A204.1 (cell line): ENCODE results near the gene CD34.
"Not testable (repeated sequence)": the region's sequence is repeated elsewhere in the genome, so short reads cannot be mapped to it uniquely, and the experiment has no call there.

Experiments
- FAIRE-seq: peaks from 2 replicates; lab custom pipeline; 2012; peaks lifted over from hg19 to GRCh38; lab: Jason Lieb, UNC

CD34 gene

DNA sequence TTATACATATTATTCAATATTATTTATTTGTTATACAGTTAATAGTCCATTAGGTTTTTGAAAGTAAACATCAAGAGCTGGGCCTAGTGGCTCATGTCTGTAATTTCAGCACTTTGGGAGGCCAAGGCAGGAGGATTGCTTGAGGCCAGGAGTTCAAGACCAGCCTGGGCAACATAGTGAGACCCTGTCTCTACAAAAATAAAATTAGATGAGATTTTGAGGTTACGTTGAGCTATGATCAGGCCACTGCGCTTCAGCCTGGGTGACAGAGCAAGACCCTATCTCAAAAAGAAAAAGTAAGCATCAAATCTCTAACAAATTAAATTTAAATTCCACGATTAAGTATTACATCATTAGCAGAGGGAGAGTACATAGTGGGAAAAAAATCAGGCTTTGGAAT is 15.0 kb upstream of the CD34 start:
- not testable (repeated sequence) for FAIRE-seq

DNA sequence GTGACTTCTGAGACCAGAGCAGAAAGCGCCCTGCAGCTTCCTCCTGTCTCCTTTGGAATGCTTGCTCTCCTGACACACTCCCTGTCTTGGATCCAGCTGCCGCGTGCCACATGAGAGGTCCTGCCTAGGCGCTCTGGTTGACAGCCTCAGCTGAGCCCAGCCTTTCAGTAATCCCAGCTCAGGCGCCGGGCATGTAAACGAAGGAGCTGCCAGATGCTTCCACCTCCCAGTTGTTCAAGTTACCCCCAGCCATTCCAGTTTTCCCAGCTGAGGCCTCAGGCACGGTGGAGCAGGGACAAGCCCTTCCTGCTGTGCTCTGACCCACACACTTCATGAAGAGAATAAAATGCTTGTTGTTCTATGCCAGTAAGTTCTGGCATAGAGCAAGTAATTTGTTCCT is 14.3 kb upstream of the CD34 start:
- no peak for FAIRE-seq

GRCh38 chr1:207923561-207923960 is 12.6 kb upstream of the CD34 start:
- no peak for FAIRE-seq

- FAIRE-seq = no peak
Measured at GRCh38 chr1:207923121-207923520, 12.2 kb upstream of the CD34 start.

DNA sequence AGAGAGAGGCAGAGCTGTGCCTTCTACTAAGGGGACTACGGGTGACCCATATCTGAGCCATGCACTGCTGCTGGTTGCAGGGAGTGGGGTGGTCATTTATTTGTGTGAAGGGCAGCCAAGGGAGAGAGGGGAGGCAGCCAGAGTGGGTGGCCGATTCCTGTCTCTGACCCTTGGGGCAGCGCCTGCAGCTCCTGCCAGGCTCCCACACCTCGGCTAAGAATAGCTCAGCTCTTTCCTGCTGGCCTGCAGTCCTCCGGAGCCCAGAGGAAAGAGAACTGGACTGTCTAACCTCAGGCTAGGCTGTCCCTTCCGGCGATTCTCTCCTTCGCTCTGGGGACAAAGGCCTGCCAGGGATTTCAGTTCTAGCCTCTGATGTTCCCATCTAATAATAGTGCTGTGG is 11.6 kb upstream of the CD34 start:
- no peak for FAIRE-seq

DNA sequence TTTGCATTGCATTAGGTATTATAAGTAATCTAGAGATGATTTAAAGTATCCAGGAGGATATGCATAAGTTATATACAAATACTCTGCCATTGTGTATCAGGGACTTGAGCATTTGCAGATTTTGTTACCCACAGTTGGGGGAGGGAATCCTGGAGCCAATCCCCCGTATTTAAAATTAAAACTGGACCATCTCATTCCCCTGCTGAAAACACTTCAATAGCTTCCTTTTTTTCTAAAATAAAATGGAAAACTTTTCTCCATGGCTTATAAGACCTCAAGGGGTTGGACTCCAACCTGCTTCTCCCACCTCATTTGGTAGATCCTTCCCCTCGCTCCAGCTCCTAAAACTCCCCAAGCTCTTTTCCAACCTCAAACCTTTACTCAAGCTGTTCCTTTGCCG is 10.4 kb upstream of the CD34 start:
- no peak for FAIRE-seq

- FAIRE-seq = no peak
Measured at GRCh38 chr1:207920444-207921021, 9.6 kb upstream of the CD34 start.

DNA sequence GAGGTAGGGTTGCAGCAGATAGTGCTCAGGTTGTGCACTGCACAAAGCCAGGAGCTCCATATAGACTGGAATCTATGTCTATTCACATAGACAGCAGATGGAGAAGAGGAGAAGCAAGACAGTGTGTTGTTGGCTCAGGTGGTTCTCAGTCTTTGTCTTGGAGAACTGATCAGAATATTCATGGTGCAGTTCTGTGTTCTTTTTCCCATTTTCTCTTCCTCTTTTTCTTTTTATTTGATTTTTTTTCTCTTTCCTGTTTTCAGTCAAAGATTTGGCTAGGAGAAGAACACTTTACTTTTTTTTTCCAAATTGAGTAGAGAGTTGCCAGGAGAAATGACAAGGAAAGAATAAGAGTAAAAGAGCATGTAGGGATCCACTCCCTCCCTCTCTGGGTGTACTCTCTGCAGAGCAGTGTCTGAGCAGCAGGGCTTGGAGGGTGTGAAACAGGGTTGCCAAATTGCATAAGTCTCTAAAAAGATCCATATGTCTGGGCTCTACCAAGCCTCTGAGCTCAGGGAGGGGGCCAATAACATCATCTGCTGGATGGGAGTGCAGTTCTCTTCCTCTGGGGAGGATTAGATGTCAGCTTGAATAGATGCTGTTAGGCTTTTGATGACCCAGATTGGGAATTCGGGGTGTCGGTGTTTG is 8.7 kb upstream of the CD34 start:
- no peak for FAIRE-seq

GRCh38 chr1:207918581-207918980 is 7.7 kb upstream of the CD34 start:
- no peak for FAIRE-seq

GRCh38 chr1:207918011-207918410 is 7.1 kb upstream of the CD34 start:
- no peak for FAIRE-seq

DNA sequence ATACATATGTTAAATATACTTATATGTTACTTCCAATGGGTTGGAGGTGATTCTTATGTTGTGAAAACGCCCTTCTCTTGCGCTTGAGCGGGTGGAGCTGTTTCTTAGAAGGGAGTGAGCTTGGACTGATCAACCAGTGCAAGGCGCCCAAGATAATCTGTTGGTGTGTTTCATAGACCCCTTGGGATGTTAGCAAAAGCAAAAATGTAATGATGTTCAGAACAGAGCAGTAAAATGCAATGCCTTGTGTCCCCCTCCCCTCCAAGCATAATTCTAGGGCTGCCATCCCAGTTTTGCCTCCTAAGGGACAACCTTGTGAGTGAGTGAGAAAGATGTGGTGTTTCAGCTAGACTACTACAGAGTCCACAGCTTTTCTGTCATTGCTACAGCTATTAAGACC is 6.2 kb upstream of the CD34 start:
- no peak for FAIRE-seq

GRCh38 chr1:207913951-207914350 is 3.0 kb upstream of the CD34 start:
- FAIRE-seq = no peak

DNA sequence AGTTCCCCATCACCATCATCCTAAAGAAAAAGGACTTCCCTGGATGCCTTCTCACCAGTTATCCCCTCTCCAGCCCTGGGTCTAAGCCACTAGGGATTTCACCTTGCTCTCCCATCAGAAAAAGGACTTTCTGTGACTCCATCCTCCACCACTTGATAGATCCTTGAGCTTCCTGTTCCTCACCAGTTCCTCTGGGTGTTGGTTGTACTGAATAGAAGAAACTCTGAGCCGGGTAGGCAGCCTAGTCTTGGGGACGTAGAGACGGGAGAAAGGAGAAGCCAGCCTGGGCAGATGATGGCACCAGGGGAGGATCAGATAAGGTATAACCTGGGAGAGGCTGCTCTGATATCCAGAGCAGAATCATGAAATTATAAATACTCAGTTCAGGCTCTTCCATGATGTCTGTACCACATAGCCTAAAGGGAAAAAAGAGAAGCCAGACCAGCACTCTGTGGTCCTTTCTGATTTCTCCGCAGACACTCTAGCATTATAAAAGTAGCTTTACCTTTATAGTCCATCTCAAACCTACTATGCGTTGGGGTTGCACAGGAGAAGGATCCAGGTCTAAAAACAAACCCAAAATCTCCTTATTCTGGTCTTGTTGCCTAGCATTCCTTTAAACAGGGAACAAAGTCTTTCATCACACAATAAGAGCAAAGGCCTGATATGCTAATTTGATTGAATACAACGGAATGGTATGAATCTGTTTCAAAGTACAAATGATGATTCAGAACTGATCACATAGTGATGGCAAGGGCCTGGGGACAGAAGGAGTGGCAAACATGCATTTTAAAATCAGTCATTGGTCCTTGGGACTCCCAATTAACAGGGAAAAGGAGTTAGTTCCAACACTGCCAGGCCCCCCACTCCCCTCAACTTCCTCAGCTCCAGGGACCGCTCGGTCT is 1.2 kb upstream of the CD34 start:
- FAIRE-seq = no peak

DNA sequence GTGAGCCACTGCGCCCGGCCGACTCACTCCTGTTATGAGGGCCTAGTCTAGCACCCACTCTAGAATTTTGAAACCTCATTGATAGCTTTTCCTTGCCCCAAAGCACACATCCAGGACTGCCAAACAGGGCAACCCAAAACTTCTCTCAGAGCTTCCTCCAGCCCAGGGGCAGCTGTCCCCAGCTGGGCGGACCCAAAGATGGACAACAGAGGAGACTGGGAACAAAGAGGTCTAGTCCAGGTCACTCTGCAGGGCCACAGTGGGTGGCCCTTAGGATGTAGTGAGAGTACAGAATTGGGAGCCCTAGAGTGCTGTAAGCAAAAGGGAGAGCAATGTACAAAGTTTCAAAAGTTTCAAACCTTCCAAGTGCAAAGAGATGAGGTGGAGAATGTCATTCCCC is 1.2 kb downstream of the CD34 start:
- no peak for FAIRE-seq

GRCh38 chr1:207908107-207908734 is 2.7 kb downstream of the CD34 start:
- FAIRE-seq = no peak

DNA sequence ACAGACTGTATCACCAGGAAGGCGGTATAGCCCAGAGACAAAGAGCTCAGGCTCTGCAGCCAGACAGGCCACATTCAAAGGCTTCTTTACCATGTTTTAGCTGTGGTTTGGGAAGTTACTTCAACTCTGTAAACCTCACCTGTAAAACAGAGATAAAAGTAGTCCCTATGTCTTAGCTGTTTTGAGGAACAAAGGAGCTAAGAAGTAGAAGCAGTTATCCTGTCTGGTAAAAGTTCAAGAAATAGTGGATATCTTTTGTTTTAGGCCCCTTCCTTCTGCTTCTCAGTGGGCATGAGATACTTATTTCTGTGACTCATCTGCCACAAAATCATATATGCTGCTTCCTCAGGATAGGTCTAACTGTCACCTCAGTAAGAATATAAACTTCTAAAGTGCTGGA is 6.5 kb downstream of the CD34 start:
- FAIRE-seq = no peak

DNA sequence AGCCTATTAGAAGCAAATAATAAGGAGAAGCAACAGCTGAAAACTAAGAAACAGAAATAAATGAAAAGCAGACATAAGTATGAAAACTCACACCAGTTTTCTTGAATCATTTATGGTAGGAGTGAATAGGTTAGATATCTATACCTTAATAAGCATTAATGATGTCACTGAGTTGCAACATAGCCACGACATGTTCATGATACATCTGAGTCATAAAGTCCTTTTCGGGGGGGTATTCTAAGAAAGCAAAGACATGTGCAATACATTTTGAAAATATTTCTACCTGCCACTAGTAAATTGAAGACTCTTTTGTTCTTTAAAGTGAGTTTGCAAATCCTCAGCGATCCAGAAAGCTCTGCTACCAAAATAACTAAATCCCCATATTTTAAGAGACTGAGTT is 7.2 kb downstream of the CD34 start:
- no peak for FAIRE-seq

DNA sequence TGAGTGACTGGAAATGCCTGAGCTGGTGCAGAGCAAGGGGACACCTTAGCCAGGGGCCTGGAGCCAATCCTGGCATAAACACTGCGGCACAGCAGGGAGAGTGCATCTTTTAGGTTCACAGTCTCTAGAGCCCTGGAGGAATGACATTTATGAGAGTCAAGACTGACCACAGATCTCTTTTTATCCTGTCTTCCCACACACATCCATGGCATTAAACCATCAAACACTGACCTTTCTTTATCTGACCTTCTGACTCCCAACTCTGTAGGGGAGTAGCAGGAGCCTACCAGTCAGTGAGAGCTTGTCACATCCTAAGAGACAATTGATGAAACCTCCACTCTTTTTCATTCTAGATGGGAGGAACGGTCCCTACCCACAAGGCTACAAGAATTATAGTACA is 7.9 kb downstream of the CD34 start:
- no peak for FAIRE-seq

DNA sequence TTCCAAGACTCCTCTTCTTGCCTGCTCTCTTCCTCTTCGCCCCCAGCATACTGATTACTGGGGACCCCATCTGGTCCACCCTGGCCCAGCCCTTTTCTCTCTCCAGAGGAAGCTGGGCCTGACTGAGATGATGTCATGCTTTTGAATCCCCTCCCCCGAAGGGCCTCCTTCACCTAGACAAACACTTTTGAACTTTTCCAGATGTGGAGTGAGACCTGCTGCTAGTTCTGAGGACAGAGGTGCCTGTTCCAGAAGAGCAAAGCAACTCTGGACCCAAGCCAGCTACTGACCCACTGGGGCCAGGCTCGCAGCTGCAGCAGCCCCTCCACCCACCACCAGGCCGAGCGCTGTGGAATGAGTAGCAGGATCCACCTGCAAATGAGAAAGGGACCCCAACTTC is 8.4 kb downstream of the CD34 start:
- FAIRE-seq = no peak

DNA sequence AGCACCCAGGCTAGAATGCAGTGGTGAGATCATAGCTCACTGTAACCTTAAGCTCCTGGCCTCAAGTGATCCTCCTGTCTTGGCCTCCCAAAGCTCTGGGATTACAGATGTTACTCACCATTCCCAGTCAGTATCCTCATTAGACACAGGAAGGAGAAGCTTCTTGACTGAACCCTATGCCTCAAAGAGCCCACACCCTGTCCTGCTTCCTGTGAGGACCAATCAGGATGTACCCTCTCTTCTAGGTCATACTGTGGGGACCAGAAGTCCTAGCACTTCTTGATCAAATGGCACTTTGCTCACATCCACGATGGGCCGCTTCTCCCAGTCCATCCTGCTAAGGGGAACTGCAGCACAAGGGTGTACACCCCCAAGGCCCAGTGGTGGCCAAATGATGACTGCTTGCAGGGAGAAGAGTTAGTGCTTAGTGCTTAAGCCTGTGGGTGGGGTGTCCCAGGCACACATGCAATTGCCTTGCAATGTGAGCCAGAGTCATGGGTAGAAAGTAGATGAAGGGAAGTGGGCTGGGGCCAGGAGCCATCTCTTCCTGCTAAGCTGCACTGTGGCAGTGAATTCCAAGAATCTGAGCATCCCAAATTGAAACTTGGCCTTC is 9.8 kb downstream of the CD34 start:
- FAIRE-seq = no peak

- no peak for FAIRE-seq
Measured at GRCh38 chr1:207898836-207899235, 12.1 kb downstream of the CD34 start.

- no peak for FAIRE-seq
Measured at GRCh38 chr1:207898260-207898659, 12.7 kb downstream of the CD34 start.

GRCh38 chr1:207897188-207897587 is 13.7 kb downstream of the CD34 start:
- no peak for FAIRE-seq
